ENCODE results near the gene PNPLA1.

DNA sequence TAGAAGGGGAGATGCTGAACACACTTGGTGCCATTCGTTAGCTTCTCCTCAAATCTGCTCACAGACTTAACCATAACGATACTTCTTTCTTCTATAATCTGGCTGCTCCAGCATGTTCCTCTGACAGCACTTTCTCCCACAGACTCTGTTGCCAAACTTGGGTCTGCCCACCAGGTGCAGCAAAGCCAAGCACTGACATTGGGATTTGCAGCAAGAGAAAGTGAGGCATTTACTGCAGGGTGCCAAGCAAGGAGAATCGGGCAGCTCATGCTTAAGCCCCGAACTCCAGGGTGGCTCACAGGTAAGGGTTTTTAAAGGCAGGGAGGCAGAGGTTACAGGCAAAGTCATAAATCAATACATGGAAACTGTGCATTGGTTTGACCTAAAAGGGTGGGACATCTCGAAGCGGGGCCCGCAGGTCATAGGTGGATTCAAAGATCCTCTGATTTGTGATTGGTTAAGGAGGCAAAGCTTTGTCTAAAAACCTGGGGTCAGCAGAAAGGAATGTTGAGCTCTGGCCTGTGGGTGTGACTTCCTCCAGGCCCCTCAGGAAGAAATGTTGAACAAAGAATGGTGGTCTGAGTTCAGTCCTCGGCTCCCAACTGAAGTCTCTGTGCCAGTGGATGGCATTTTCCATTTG, 25.1 kb upstream of the PNPLA1 start:
- TF ChIP-seq ZFP3 (CRISPR knock-in tag; IDR thresholded peaks at IDR 0.05) (no peak), CSRNP3 (CRISPR knock-in tag; IDR thresholded peaks at IDR 0.05) (no peak), ZC3H10 (CRISPR knock-in tag; IDR thresholded peaks at IDR 0.05) (no peak), BACH2 (CRISPR knock-in tag; IDR thresholded peaks at IDR 0.05; ENCODE audit: borderline replicate concordance) (no peak), TOX (CRISPR knock-in tag; IDR thresholded peaks at IDR 0.05; ENCODE audit: borderline replicate concordance) (no peak)
- TF ChIP-seq, protein P1, sequence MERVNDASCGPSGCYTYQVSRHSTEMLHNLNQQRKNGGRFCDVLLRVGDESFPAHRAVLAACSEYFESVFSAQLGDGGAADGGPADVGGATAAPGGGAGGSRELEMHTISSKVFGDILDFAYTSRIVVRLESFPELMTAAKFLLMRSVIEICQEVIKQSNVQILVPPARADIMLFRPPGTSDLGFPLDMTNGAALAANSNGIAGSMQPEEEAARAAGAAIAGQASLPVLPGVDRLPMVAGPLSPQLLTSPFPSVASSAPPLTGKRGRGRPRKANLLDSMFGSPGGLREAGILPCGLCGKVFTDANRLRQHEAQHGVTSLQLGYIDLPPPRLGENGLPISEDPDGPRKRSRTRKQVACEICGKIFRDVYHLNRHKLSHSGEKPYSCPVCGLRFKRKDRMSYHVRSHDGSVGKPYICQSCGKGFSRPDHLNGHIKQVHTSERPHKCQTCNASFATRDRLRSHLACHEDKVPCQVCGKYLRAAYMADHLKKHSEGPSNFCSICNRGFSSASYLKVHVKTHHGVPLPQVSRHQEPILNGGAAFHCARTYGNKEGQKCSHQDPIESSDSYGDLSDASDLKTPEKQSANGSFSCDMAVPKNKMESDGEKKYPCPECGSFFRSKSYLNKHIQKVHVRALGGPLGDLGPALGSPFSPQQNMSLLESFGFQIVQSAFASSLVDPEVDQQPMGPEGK (CRISPR knock-in tag; IDR thresholded peaks at IDR 0.05; ENCODE audit: borderline replicate concordance): no peak
